HG03060 (cell line): Measurements from ENCODE around the gene DPYD.

ENCODE experiments used
- ATAC-seq: cut with Tn5 transposase; IDR thresholded peaks from one replicate; pipeline ENCODE4 v1.9.1; 2021; ENCODE audit warnings: low read depth, moderate number of reproducible peaks; ENCODE audit not compliant: unreplicated experiment

The DPYD gene

GRCh38 chr1:97499667-97500066 is 421.2 kb downstream of the DPYD start:
- no peak for ATAC-seq

- ATAC-seq, result no peak
Observed at GRCh38 chr1:97489834-97490233, 431.0 kb downstream of the DPYD start.

GRCh38 chr1:97488530-97488929 is 432.3 kb downstream of the DPYD start:
- no peak for ATAC-seq

GRCh38 chr1:97482022-97482421 is 438.8 kb downstream of the DPYD start:
- ATAC-seq, result no peak

GRCh38 chr1:97467445-97467844 is 453.4 kb downstream of the DPYD start:
- no peak for ATAC-seq

- ATAC-seq, result no peak
Observed at GRCh38 chr1:97464305-97464704, 456.5 kb downstream of the DPYD start.

GRCh38 chr1:97461782-97462181 is 459.1 kb downstream of the DPYD start:
- ATAC-seq, result peak; percentile 90

- no peak for ATAC-seq
Observed at GRCh38 chr1:97457446-97458089, 463.3 kb downstream of the DPYD start.

GRCh38 chr1:97451944-97452343 is 468.9 kb downstream of the DPYD start:
- ATAC-seq, result no peak

GRCh38 chr1:97451046-97451826 is 469.6 kb downstream of the DPYD start:
- no peak for ATAC-seq

GRCh38 chr1:97441966-97442365 is 478.9 kb downstream of the DPYD start:
- no peak for ATAC-seq

- ATAC-seq, result no peak
Observed at GRCh38 chr1:97433824-97434177, 487.0 kb downstream of the DPYD start.

GRCh38 chr1:97433094-97433823 is 487.6 kb downstream of the DPYD start:
- no peak for ATAC-seq

- ATAC-seq, result no peak
Observed at GRCh38 chr1:97427371-97427770, 493.5 kb downstream of the DPYD start.

GRCh38 chr1:97424209-97424608 is 496.6 kb downstream of the DPYD start:
- ATAC-seq, result no peak

GRCh38 chr1:97423403-97423802 is 497.4 kb downstream of the DPYD start:
- no peak for ATAC-seq

- ATAC-seq, result no peak
Observed at GRCh38 chr1:97417661-97418060, 503.2 kb downstream of the DPYD start.

- no peak for ATAC-seq
Observed at GRCh38 chr1:97414682-97415312, 506.0 kb downstream of the DPYD start.

GRCh38 chr1:97412737-97413136 is 508.1 kb downstream of the DPYD start:
- no peak for ATAC-seq

- no peak for ATAC-seq
Observed at GRCh38 chr1:97412166-97412565, 508.7 kb downstream of the DPYD start.

GRCh38 chr1:97396463-97396862 is 524.4 kb downstream of the DPYD start:
- no peak for ATAC-seq
